ENCODE data around the gene ITM2C.

ITM2C gene

DNA sequence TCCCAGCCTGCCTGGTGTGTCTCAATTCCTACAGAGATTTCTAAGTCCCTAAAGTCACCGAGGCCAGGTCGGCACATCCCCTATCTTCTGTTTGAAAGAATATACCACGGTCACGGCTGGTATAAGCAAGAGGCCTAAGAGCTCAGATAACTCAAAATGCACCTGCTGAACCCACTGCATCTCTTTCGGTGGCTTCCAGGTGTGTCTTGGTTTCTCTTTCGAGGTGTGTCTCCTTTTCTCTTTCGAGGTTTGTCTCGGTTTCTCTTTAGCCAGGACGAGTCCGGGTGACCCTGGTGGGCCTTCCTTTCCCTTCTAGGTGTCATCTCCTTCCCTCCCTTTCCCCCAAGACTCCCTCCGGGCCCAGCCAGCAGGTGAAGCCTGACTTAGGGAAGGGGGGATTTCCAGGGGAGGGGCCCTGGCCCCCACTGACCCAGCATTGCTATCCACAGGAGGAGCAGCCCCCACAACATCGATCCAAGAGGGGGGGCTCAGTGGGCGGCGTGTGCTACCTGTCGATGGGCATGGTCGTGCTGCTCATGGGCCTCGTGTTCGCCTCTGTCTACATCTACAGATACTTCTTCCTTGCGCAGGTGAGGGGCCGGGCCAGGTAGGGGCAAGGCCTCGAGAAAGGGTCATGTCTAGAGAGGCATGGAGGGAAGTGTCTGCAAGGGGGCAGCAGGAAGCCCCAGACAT is 8.4 kb downstream of the ITM2C start:
- TF ChIP-seq, protein P1, sequence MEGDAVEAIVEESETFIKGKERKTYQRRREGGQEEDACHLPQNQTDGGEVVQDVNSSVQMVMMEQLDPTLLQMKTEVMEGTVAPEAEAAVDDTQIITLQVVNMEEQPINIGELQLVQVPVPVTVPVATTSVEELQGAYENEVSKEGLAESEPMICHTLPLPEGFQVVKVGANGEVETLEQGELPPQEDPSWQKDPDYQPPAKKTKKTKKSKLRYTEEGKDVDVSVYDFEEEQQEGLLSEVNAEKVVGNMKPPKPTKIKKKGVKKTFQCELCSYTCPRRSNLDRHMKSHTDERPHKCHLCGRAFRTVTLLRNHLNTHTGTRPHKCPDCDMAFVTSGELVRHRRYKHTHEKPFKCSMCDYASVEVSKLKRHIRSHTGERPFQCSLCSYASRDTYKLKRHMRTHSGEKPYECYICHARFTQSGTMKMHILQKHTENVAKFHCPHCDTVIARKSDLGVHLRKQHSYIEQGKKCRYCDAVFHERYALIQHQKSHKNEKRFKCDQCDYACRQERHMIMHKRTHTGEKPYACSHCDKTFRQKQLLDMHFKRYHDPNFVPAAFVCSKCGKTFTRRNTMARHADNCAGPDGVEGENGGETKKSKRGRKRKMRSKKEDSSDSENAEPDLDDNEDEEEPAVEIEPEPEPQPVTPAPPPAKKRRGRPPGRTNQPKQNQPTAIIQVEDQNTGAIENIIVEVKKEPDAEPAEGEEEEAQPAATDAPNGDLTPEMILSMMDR (IDR thresholded peaks at IDR 0.05; ENCODE audit: borderline replicate concordance, insufficient read depth, low read depth, low read length) = no peak
- peak overlapping the region; percentile 34 for H3K4me3 ChIP-seq (ENCODE audit: low read depth, low read length)

DNA sequence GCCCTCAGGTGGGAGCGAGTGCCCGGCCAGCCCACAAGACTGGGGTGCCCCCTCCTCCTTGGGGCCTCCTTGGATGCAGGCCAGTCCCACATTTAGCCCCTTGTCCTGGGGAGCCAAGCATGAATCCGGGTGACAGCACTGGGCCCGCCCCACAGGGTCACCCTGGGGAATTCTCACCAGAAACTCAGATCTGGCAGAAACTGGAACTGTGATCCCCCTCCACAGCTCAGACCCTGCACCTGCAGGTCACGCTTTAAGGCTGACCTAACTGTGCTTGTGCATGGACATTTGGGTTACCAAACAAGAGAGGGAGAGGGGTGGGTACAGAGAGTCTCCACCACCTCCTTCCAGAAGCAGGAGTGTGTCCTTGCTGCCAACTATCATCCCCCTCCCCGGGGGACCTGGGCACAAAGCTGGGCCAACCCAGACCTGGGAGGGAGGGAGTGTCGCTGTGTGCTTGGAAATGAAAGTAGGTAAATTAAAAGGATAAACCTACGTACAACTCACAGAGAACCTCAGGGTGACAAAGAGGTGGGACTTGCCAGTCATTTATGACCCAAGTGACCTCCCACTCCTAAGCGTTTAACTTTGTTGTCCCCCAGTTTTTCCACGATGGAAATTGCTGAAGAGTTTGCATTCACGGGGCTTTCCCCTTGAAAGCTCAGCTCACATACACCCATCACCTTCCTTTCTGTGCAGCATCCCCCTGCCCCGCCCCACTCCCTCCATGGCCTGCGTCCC is 9.1 kb downstream of the ITM2C start:
- H3K4me3 ChIP-seq (ENCODE audit: low read depth, low read length) = peak overlapping the region; percentile 34
- TF ChIP-seq, protein P1 (IDR thresholded peaks at IDR 0.05; ENCODE audit: borderline replicate concordance, insufficient read depth, low read depth, low read length) = 0 out of 2 replicates have a peak, but pooled peaks have one; percentile 1

DNA sequence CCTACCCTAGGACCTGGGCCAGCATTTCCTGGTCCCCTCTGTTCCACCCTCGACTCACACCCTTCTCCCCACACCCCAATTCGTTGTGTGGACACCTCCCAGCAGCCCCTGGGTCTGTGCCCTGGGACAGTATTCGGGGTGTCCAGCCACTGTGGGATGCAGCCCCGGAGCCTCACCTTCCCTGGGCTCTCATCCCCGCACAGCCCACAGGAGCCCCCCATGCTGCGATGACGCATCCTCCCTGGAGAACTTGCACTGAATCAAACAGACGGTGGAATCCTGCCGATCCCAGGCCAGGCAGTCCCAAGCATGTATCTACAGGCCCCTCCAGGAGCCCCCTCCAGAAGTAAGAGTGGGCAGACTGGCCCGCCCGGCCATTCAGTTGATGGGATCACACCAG is 9.7 kb downstream of the ITM2C start:
- TF ChIP-seq, protein P1 (IDR thresholded peaks at IDR 0.05; ENCODE audit: borderline replicate concordance, insufficient read depth, low read depth, low read length) = no peak
- no peak overlapping the region for H3K4me3 ChIP-seq (ENCODE audit: low read depth, low read length)

DNA sequence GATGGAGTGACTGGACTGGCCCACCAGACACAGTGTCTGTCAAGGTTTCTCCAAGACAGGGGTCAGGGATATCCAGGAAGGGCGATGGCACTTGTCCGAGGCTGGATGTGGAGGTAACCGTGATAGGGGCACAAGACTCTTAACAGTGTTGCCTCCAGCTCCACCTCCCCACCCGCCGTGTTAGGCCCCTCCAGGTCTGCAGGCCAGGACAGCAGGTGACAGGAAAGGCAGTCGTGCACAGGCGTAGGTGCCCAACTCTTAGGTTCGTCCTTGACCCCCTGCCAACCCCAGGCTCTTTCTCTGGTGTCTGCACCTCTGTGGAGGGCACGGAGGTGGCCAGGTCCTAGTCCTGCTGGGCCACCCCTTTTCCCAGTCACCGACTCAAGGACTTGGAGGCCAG is 10.1 kb downstream of the ITM2C start:
- TF ChIP-seq, protein P1 (IDR thresholded peaks at IDR 0.05; ENCODE audit: borderline replicate concordance, insufficient read depth, low read depth, low read length) = no peak
- H3K4me3 ChIP-seq (ENCODE audit: low read depth, low read length) = no peak overlapping the region

DNA sequence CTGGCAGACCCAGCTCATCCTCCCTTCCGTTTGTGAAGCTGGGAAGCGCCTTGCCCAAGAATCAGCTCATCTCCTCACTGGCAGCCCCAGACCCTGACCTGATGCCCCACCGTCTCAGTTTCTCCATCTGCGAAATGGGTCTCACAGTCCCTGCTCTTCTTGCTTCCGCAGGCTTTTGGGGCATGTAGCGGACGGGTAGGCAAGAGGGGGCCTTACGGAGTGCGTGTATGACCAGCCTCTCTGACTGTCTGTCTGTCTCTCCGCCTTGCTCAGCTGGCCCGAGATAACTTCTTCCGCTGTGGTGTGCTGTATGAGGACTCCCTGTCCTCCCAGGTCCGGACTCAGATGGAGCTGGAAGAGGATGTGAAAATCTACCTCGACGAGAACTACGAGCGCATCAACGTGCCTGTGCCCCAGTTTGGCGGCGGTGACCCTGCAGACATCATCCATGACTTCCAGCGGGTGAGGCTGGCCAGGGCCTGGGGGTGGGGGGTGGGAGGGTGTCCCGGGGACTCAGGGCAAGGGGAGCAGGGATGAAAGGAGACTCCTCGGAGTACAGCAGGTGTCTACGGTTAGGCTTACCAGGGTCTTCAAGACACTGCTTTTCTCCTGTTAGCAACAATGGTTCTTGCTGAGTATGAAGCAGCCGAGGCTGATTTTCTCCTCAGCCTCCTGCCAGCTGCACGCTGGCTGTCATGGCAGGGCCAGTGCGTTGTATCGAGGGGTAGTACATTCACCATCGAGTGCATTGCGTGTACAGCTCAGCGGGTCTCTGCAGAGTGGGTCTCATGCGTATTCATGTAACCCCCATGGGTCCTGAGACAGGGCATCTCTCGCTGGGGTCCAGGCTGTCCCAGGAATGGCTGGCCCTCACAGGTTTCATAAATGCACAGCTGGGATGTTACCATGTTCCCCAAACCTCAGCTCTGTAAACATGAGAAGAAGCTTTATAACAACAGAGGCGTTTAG is 10.9 kb downstream of the ITM2C start:
- H3K4me3 ChIP-seq (ENCODE audit: low read depth, low read length) = no peak overlapping the region
- TF ChIP-seq, protein P1 (IDR thresholded peaks at IDR 0.05; ENCODE audit: borderline replicate concordance, insufficient read depth, low read depth, low read length) = no peak

DNA sequence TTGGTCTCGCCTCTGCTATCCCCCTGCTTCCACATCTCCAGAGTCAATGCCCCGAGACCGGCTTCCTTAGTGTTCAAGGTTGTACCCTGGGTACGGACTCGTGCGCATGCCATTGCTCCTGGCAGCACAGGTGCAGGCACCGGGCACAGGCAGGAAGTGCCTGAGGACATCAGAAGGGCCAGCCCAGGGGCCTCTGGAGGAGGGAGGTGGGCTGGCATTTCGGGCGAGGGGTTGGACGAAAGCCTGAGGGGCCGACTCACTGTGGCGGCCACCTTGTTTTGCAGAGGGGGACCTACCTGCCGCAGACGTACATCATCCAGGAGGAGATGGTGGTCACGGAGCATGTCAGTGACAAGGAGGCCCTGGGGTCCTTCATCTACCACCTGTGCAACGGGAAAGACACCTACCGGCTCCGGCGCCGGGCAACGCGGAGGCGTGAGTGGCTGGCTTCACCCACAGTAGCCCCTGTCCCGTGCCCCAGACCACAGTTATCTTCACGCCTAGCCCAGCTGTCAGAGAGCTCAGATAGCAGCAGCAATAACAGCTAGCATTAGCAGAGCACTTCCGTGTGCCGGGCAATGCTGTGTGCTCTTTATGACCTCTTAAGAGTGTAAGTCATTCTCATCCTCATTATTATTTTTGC is 12.5 kb downstream of the ITM2C start:
- TF ChIP-seq, protein P1 (IDR thresholded peaks at IDR 0.05; ENCODE audit: borderline replicate concordance, insufficient read depth, low read depth, low read length) = no peak
- no peak overlapping the region for H3K4me3 ChIP-seq (ENCODE audit: low read depth, low read length)

Measured in GM12875 (cell line).